ENCODE data around the gene SPTBN1.

DNA sequence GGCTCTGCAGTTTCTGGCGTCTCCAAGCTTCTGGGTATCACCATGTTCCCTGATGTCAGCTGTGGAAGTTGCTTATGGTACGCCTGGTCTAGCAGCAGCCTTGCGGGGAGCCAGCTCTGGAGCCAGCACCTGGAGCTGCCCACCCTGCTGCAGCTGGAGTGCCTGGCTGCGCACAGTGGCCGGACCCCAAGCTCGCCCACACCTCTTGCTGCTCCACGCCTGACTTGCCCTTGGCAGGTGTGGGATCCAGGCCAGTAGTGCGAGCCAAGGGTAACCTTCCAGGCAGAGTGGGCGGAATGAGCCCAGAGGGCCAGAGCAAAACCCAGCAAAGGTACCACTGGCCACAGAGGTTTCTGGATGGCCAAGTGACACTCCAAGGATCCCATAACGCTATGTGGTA is 254.1 kb downstream of the SPTBN1 start:
- TF ChIP-seq CTCF (conservative IDR thresholded peaks at IDR 0.05; ENCODE audit: low read length), result no peak
- TF ChIP-seq EZH2phosphoT487 (IDR thresholded peaks at IDR 0.05; ENCODE audit: borderline replicate concordance, low read depth, low read length), result no peak

All from OCI-LY7 (cell line).